Tibial nerve (tissue), 4 donors: ENCODE data around the gene SYT17. TPM values are rescaled to one million over a fixed set of nuclear protein-coding genes. Genes with fewer than 3 reads are reported as not detected.

Experiments
- DNase-seq, 2 donors: peaks; one replicate each; pipeline ENCODE4 v3.0.0-alpha.2; 2019; ENCODE audit warnings: low spot score in 2 of 2
- H3K27ac ChIP-seq, 4 donors: fragments of 200-600 bp; sonication (generic) in 3 of 4; one replicate each; pipeline ENCODE4 v1.5.1; 2017 to 2019; ENCODE audit warnings: mild to moderate bottlenecking in 1 of 4
- H3K27me3 ChIP-seq, 2 donors: fragments of 200-600 bp; sonication (generic) in 1 of 2; one replicate each; pipeline versions ENCODE4 v1.5.1 to v1.6.0; 2017 to 2019
- H3K36me3 ChIP-seq, 3 donors: fragments of 200-600 bp; sonication (generic); one replicate each; pipeline ENCODE4 v1.5.1; 2018 to 2019
- H3K4me1 ChIP-seq, 4 donors: fragments of 200-600 bp; sonication (generic) in 3 of 4; one replicate each; pipeline ENCODE4 v1.5.1; 2017 to 2019
- H3K4me3 ChIP-seq, 4 donors: fragments of 200-600 bp; sonication (generic) in 3 of 4; one replicate each; pipeline ENCODE4 v1.5.1; 2017 to 2019; ENCODE audit warnings: mild to moderate bottlenecking in 1 of 4, moderate library complexity in 1 of 4
- H3K9me3 ChIP-seq, 4 donors: fragments of 200-600 bp; sonication (generic) in 3 of 4; one replicate each; pipeline ENCODE4 v1.5.1; 2017 to 2019
- CTCF ChIP-seq, 5 experiments: fragments of 200-600 bp in 3 of 5; fragments of 450-650 bp in 2 of 5; sonication (generic) in 3 of 5; IDR thresholded peaks; one replicate each; pipeline ENCODE4 v1.5.1; 2016 to 2019; ENCODE audit warnings: antibody characterized with exemption in 5 of 5, mild to moderate bottlenecking in 3 of 5, moderate library complexity in 2 of 5
- EP300 ChIP-seq, 2 donors: sonication (generic); formaldehyde crosslinking; IDR thresholded peaks; one replicate each; pipeline ENCODE4 v1.6.1; 2017; ENCODE audit warnings: antibody characterized with exemption in 2 of 2, mild to moderate bottlenecking in 1 of 2
- POLR2A ChIP-seq, 2 donors: fragments of 450-650 bp; IDR thresholded peaks; one replicate each; pipeline ENCODE4 v1.6.1; 2017; ENCODE audit warnings: antibody characterized with exemption in 2 of 2, mild to moderate bottlenecking in 2 of 2, moderate library complexity in 2 of 2
- WGBS, 2 donors: methylation state at CpG; one replicate each; pipeline ENCODE4 v1.1.5; 2018; 5-methylcytosine and 5-hydroxymethylcytosine counted together
- total RNA-seq, 4 donors: library from RNA; depleted of rRNA; stranded (reverse); fragments of >200 nt; gene quantifications; one replicate each; pipeline ENCODE4 v1.1.0, GENCODE V29; 2016

SYT17 gene
- total RNA-seq, 4 donors from 2014 or later, result 8.1 to 33.9 (median 12.7) TPM

GRCh38 chr16:19145010-19145409, 23.0 kb upstream of the SYT17 start:
- H3K4me3 ChIP-seq, result no peak overlapping the region
- no peak for DNase-seq
- H3K36me3 ChIP-seq, result no peaks in the 10 kb centered on the region
- peaks cover 0 to 9% (median 0%) of the 10 kb centered on the region in 4 donors for H3K4me1 ChIP-seq
- WGBS, 2 donors, result 81 to 85% methylated on average over 3 of the region's 3 CpGs
- no peak overlapping the region for H3K27ac ChIP-seq
- TF ChIP-seq CTCF (IDR thresholded peaks at IDR 0.05), result no peak
- no peak for TF ChIP-seq EP300 (IDR thresholded peaks at IDR 0.05)
- TF ChIP-seq POLR2A (IDR thresholded peaks at IDR 0.05), result no peak
- peaks cover 0 to 12% (median 0%) of the 10 kb centered on the region in 4 donors for H3K9me3 ChIP-seq
- H3K27me3 ChIP-seq, result no peaks in the 10 kb centered on the region

DNA sequence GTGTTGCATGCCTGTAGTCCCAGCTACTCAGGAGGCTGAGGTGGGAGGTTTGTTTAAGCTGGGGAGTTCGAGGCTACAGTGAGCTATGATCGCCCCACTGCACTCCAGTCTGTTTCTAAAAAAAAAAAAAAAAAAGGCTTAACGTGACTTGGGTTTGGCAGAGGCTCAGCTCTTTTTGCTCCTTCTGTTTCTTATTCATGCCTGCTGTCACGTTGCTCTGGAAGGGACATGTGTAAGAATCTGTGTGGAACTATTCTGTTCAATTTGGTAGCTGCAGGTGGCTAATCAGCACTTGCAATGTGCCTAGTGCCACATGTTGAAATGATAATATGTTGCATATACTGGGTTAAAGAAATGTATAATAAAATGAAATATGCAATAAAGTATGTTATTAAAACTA, 20.9 kb upstream of the SYT17 start:
- WGBS, 2 donors, result 65 to 69% methylated on average over 4 of the region's 4 CpGs

GRCh38 chr16:19147627-19148026, 20.4 kb upstream of the SYT17 start:
- WGBS, 2 donors, result 96 to 97% methylated on average over 4 of the region's 4 CpGs
- H3K27ac ChIP-seq, result no peak overlapping the region
- H3K4me1 ChIP-seq, result no peaks in the 10 kb centered on the region
- no peaks in the 10 kb centered on the region for H3K36me3 ChIP-seq
- H3K27me3 ChIP-seq, result no peaks in the 10 kb centered on the region
- peaks cover 0 to 12% (median 0%) of the 10 kb centered on the region in 4 donors for H3K9me3 ChIP-seq
- TF ChIP-seq EP300 (IDR thresholded peaks at IDR 0.05) (no peak), POLR2A (IDR thresholded peaks at IDR 0.05) (no peak), CTCF (IDR thresholded peaks at IDR 0.05) (no peak)
- DNase-seq, result no peak
- H3K4me3 ChIP-seq, result no peak overlapping the region

More for the DNA sequence above, 20.9 kb upstream of the SYT17 start:
- H3K9me3 ChIP-seq, result peaks cover 0 to 12% (median 0%) of the 10 kb centered on the region in 4 donors
- DNase-seq, result no peak
- H3K36me3 ChIP-seq, result no peaks in the 10 kb centered on the region
- TF ChIP-seq EP300 (IDR thresholded peaks at IDR 0.05) (no peak), CTCF (IDR thresholded peaks at IDR 0.05) (no peak), POLR2A (IDR thresholded peaks at IDR 0.05) (no peak)
- H3K27me3 ChIP-seq, result no peaks in the 10 kb centered on the region
- no peak overlapping the region for H3K27ac ChIP-seq
- no peaks in the 10 kb centered on the region for H3K4me1 ChIP-seq
- no peak overlapping the region for H3K4me3 ChIP-seq

DNA sequence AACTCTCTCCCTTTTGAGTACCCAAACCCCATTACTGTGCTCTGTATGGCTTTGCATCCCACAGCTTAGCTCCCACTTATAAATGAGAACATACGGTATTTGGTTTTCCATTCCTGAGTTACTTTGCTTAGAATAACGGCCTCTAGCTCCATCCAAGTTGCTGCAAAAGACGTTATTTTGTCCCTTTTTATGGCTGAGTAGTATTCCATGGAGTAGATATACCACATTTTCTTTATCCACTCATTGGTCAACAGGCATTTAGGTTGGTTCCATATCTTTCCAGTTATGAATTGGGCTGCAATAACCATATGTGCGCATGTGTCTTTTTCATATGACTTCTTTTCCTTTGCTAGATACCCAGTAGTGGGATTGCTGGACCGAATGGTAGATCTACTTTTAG, 19.9 kb upstream of the SYT17 start:
- Histone ChIP-seq H3K27ac (no peak overlapping the region), H3K27me3 (no peaks in the 10 kb centered on the region), H3K9me3 (peaks cover 0 to 12% (median 0%) of the 10 kb centered on the region in 4 donors), H3K4me1 (no peaks in the 10 kb centered on the region), H3K36me3 (no peaks in the 10 kb centered on the region), H3K4me3 (no peak overlapping the region)
- DNase-seq, result no peak
- no peak for TF ChIP-seq CTCF (IDR thresholded peaks at IDR 0.05)
- no peak for TF ChIP-seq EP300 (IDR thresholded peaks at IDR 0.05)
- no peak for TF ChIP-seq POLR2A (IDR thresholded peaks at IDR 0.05)
- WGBS, 2 donors, result 91 to 92% methylated on average over 5 of the region's 5 CpGs

DNA sequence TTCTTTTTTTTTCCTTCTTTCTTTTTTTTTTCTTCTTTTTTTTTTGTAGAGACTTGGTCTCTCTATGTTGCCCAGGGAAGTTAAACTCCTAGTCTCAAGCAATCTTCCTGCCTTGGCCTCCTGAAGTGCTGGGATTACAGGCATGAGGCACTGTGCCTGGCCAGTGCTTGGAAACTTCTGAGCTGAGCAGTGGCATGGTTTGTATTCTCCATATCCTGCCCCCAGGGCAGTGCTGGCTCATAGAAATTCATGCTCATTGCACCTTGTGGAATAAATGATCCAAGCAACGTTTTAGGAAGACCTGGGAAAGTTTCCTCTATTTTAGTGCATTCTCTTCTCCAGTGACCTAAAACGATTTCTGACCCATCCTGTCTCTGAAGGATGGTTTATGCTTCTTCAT, 16.7 kb upstream of the SYT17 start:
- Histone ChIP-seq H3K4me3 (no peak overlapping the region), H3K9me3 (peaks cover 0 to 12% (median 0%) of the 10 kb centered on the region in 4 donors), H3K27ac (no peak overlapping the region), H3K36me3 (no peaks in the 10 kb centered on the region), H3K27me3 (no peaks in the 10 kb centered on the region), H3K4me1 (no peaks in the 10 kb centered on the region)
- no peak for DNase-seq
- 49 to 59% methylated on average over 2 of the region's 2 CpGs for WGBS, 2 donors
- no peak for TF ChIP-seq CTCF (IDR thresholded peaks at IDR 0.05)
